ENCODE measurements around the gene NCBP3.

DNA sequence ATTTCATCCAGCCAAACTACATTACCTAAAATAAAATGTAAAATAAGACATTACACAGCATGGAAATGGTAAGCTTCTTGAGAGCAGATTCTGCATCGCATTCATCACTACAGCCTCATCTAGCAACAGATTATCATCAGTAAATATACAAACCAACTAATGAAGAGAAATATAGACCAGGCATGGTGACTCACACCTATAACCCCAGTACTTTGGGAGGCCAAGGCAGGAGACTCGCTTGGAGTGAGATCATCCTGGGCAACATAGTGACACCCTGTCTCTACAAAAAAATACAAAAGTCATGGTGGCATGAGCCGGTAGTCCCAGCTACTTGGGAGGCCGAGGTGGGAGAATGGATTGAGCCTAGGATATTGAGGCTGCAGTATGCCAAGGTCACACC, 19.9 kb downstream of the NCBP3 start:
- TF ChIP-seq, protein P1, sequence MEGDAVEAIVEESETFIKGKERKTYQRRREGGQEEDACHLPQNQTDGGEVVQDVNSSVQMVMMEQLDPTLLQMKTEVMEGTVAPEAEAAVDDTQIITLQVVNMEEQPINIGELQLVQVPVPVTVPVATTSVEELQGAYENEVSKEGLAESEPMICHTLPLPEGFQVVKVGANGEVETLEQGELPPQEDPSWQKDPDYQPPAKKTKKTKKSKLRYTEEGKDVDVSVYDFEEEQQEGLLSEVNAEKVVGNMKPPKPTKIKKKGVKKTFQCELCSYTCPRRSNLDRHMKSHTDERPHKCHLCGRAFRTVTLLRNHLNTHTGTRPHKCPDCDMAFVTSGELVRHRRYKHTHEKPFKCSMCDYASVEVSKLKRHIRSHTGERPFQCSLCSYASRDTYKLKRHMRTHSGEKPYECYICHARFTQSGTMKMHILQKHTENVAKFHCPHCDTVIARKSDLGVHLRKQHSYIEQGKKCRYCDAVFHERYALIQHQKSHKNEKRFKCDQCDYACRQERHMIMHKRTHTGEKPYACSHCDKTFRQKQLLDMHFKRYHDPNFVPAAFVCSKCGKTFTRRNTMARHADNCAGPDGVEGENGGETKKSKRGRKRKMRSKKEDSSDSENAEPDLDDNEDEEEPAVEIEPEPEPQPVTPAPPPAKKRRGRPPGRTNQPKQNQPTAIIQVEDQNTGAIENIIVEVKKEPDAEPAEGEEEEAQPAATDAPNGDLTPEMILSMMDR (IDR thresholded peaks at IDR 0.05), result no peak
- no peak for TF ChIP-seq POLR2A (IDR thresholded peaks at IDR 0.05)
